ENCODE data around the gene C16orf89.
"Not testable (repeated sequence)": the region's sequence is repeated elsewhere in the genome, so short reads cannot be mapped to it uniquely, and the experiment has no call there.

DNA sequence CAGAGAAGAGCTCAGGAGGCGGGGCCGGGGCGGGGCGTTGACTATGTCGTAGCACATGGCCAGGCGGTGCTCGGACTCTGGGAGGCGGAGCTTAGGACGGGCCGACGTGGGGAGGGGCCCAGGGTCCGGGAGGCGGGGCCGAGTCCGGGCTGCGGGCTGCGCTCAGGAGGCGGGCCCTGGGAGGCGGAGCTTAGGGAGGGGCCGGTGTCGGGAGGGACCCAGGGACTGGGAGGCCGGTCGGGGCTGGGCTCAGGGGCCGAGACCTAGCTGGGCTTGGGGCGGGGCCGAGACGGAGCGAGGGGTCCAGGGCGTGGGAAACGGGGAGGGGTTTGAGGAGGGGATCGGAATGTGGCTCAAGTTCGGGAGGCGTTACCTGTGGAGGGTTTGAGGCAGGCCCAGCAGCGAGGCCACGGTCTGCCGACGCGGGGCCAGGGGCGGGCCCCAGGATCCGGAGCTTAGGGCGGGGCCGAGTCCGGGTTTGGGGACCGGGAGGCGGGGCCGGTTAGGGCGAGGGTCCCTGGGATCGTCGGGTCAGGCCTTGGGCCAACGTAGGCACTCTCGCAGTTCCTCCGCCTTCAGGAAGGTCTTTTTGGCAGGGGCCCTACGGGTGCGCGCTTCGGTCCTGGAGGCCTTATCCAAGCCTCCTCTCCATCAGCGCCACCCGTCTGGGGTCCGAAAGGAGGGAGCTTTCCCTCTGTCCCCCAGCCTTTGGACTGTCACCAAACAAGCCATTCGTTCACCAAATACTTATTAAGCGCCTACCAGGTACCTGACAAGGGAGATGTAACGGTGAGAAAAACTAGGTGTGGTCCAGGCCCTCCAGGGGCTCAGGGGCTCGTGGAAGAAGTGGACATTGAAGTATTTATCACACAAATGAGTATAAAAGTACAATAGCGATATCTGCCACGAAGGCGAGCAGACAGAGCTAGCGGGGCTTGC, 32.7 kb upstream of the C16orf89 start:
- not testable (repeated sequence) for TF ChIP-seq EZH2 (IDR thresholded peaks at IDR 0.05); POLR2AphosphoS5 (IDR thresholded peaks at IDR 0.05; ENCODE audit: borderline replicate concordance, low read depth, low read length); FOXP2 (optimal IDR thresholded peaks at IDR 0.05; ENCODE audit: control extremely low read depth, extremely low read length, insufficient read depth)
